HL-60 (cell line): ENCODE results near the gene HERC4.
A peak's percentile ranks its signal among the peaks of the same experiment; 100 is the strongest.
"Not testable (repeated sequence)": the region's sequence is repeated elsewhere in the genome, so short reads cannot be mapped to it uniquely, and the experiment has no call there.

ENCODE experiments used
- DNase-seq, 2 experiments: peaks; one replicate each; pipeline ENCODE4 v3.0.0-alpha.2; 2010 to 2020; ENCODE audit warnings: low read depth in 1 of 2, low spot score in 1 of 2
- H3K27ac ChIP-seq: fragments of 250-450 bp; sonication (Bioruptor Pico); replicated peaks from 2 replicates; pipeline ENCODE4 v1.5.1; 2020; ENCODE audit warnings: mild to moderate bottlenecking, moderate library complexity
- H3K27me3 ChIP-seq: fragments of 250-450 bp; sonication (Bioruptor Pico); 2 replicates; pipeline ENCODE4 v1.5.1; 2021; ENCODE audit warnings: mild to moderate bottlenecking, moderate library complexity; ENCODE audit not compliant: insufficient read depth, poor library complexity, severe bottlenecking
- H3K4me3 ChIP-seq: replicated peaks from 2 replicates; pipeline ENCODE4 v1.5.1; 2011; ENCODE audit warnings: mild to moderate bottlenecking, control low read depth, low read length; ENCODE audit not compliant: insufficient read depth
- CTCF ChIP-seq: IDR thresholded peaks from one replicate; pipeline ENCODE4 v1.5.1; 2011; ENCODE audit warnings: low read length, control low read depth, inconsistent platforms; ENCODE audit not compliant: insufficient read depth
- GABPA ChIP-seq: IDR thresholded peaks from 2 replicates; pipeline ENCODE4 v1.6.1; 2012; ENCODE audit warnings: low read depth
- POLR2AphosphoS5 ChIP-seq: IDR thresholded peaks from 2 replicates; pipeline ENCODE4 v1.6.1; 2012; ENCODE audit warnings: low read depth
- SPI1 ChIP-seq: IDR thresholded peaks from 2 replicates; pipeline ENCODE4 v1.6.1; 2012; ENCODE audit warnings: low read depth, mild to moderate bottlenecking, borderline replicate concordance
- TF ChIP-seq, protein P1 (sequence below): IDR thresholded peaks from 2 replicates; pipeline ENCODE4 v1.6.1; 2012; ENCODE audit warnings: low read depth; ENCODE audit not compliant: insufficient replicate concordance

The HERC4 gene

DNA sequence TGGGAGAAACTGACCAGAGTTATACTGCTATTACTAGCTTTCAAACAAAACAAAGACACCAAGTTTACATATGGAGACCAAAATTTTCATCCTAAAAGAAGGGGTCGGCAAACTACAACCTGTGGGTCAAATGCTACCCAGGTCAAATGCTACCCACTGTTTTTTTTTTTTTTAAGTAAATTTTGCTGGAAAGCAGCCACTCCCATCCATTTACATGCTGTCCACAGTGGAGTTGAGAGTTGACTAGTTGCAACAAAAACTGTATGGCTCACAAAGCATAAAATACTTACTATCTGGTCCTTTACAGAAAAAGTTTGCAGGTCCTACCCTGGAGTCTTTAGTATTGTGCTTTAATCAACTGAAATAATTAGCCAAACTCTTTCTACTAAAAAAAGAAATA is 99.2 kb downstream of the HERC4 start:
- no peak for DNase-seq
- H3K4me3 ChIP-seq = no peak overlapping the region
- TF ChIP-seq SPI1 = no peak
- no peak for TF ChIP-seq GABPA
- TF ChIP-seq, protein P1, sequence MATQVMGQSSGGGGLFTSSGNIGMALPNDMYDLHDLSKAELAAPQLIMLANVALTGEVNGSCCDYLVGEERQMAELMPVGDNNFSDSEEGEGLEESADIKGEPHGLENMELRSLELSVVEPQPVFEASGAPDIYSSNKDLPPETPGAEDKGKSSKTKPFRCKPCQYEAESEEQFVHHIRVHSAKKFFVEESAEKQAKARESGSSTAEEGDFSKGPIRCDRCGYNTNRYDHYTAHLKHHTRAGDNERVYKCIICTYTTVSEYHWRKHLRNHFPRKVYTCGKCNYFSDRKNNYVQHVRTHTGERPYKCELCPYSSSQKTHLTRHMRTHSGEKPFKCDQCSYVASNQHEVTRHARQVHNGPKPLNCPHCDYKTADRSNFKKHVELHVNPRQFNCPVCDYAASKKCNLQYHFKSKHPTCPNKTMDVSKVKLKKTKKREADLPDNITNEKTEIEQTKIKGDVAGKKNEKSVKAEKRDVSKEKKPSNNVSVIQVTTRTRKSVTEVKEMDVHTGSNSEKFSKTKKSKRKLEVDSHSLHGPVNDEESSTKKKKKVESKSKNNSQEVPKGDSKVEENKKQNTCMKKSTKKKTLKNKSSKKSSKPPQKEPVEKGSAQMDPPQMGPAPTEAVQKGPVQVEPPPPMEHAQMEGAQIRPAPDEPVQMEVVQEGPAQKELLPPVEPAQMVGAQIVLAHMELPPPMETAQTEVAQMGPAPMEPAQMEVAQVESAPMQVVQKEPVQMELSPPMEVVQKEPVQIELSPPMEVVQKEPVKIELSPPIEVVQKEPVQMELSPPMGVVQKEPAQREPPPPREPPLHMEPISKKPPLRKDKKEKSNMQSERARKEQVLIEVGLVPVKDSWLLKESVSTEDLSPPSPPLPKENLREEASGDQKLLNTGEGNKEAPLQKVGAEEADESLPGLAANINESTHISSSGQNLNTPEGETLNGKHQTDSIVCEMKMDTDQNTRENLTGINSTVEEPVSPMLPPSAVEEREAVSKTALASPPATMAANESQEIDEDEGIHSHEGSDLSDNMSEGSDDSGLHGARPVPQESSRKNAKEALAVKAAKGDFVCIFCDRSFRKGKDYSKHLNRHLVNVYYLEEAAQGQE = no peak
- no peak for TF ChIP-seq POLR2AphosphoS5
- TF ChIP-seq CTCF = no peak
- H3K27me3 ChIP-seq = no peaks in the 10 kb centered on the region
- H3K27ac ChIP-seq = no peak overlapping the region

GRCh38 chr10:67971311-67971710 is 103.8 kb downstream of the HERC4 start:
- DNase-seq = no peak
- TF ChIP-seq, protein P1 = no peak
- TF ChIP-seq CTCF = no peak
- no peaks in the 10 kb centered on the region for H3K27me3 ChIP-seq
- H3K27ac ChIP-seq = no peak overlapping the region
- H3K4me3 ChIP-seq = no peak overlapping the region

- no peak for TF ChIP-seq SPI1
- TF ChIP-seq CTCF = no peak
- no peak for TF ChIP-seq POLR2AphosphoS5
- TF ChIP-seq GABPA = no peak
- TF ChIP-seq, protein P1 = no peak
- H3K4me3 ChIP-seq = no peak overlapping the region
- no peak for DNase-seq
- H3K27me3 ChIP-seq = no peaks in the 10 kb centered on the region
- peak overlapping the region; percentile 57 for H3K27ac ChIP-seq
These were observed 105.2 kb downstream of the HERC4 start for GRCh38 chr10:67969875-67970274.

GRCh38 chr10:67966035-67966434 is 109.0 kb downstream of the HERC4 start:
- not testable (repeated sequence) for DNase-seq, H3K4me3 ChIP-seq, H3K27ac ChIP-seq, H3K27me3 ChIP-seq
